SK-N-MC (cell line): Measurements from ENCODE around the gene CREB3.

Experiments
- EZH2 ChIP-seq: fragments of 200-600 bp; sonication (generic); IDR thresholded peaks from one replicate; pipeline ENCODE4 v1.6.1; 2017; ENCODE audit warnings: antibody characterized with exemption
- POLR2AphosphoS5 ChIP-seq: IDR thresholded peaks from 2 replicates; pipeline ENCODE4 v1.6.1; 2012; ENCODE audit warnings: mild to moderate bottlenecking, low read depth, low read length, borderline replicate concordance

- TF ChIP-seq EZH2 (no peak), POLR2AphosphoS5 (no peak)
Measured at GRCh38 chr9:35728041-35728971, 4.2 kb upstream of the CREB3 start.
